GM10266 (cell line): ENCODE results near the gene CLSTN2.

Source experiments
- DNase-seq: peaks from one replicate; pipeline ENCODE4 v3.0.0; 2012; ENCODE audit errors: extremely low spot score
- CTCF ChIP-seq: IDR thresholded peaks from 2 replicates; pipeline ENCODE4 v1.5.1; 2012; ENCODE audit warnings: mild to moderate bottlenecking, low read depth; ENCODE audit not compliant: control insufficient read depth, insufficient read depth; ENCODE audit errors: missing control alignments

CLSTN2 gene

GRCh38 chr3:140510303-140510861 is 575.4 kb downstream of the CLSTN2 start:
- DNase-seq, result no peak
- TF ChIP-seq CTCF, result no peak

GRCh38 chr3:140521751-140522445 is 586.9 kb downstream of the CLSTN2 start:
- DNase-seq, result no peak
- no peak for TF ChIP-seq CTCF

- no peak for DNase-seq
- no peak for TF ChIP-seq CTCF
These were observed 587.8 kb downstream of the CLSTN2 start for GRCh38 chr3:140522653-140523380.

GRCh38 chr3:140523600-140523999 is 588.6 kb downstream of the CLSTN2 start:
- DNase-seq, result no peak
- no peak for TF ChIP-seq CTCF

- no peak for TF ChIP-seq CTCF
- DNase-seq, result no peak
These were observed 592.2 kb downstream of the CLSTN2 start for GRCh38 chr3:140527156-140527555.

GRCh38 chr3:140529096-140529495 is 594.1 kb downstream of the CLSTN2 start:
- TF ChIP-seq CTCF, result no peak
- DNase-seq, result no peak

- no peak for TF ChIP-seq CTCF
- DNase-seq, result no peak
These were observed 594.6 kb downstream of the CLSTN2 start for GRCh38 chr3:140529558-140529957.
